H9 (cell line): ENCODE data around the gene HORMAD2. TPM values are rescaled to one million over a fixed set of nuclear protein-coding genes. Genes with fewer than 3 reads are reported as not detected.

Source experiments
- DNase-seq: peaks from one replicate; pipeline ENCODE4 v3.0.0-alpha.2; 2017
- H2AFZ ChIP-seq: one replicate; pipeline ENCODE4 v1.6.1; 2013; ENCODE audit warnings: mild to moderate bottlenecking, low read length, control low read depth, moderate library complexity
- H2AK5ac ChIP-seq: 2 replicates; pipeline ENCODE4 v1.6.1; 2013; ENCODE audit warnings: low read length, control low read depth, mixed read lengths; ENCODE audit not compliant: insufficient read length
- H2BK120ac ChIP-seq: one replicate; pipeline ENCODE4 v1.6.1; 2013; ENCODE audit warnings: low read depth, mild to moderate bottlenecking, low read length, control low read depth, inconsistent platforms; ENCODE audit not compliant: poor library complexity, severe bottlenecking
- H2BK12ac ChIP-seq: 2 replicates; pipeline ENCODE4 v1.6.1; 2013; ENCODE audit warnings: low read length, control low read depth, mixed read lengths, low read depth; ENCODE audit not compliant: insufficient read length
- H2BK15ac ChIP-seq: 2 replicates; pipeline ENCODE4 v1.6.1; 2013; ENCODE audit warnings: low read depth, low read length, control low read depth
- H2BK20ac ChIP-seq: one replicate; pipeline ENCODE4 v1.6.1; 2013; ENCODE audit warnings: low read depth, mild to moderate bottlenecking, low read length, control low read depth, inconsistent platforms; ENCODE audit not compliant: poor library complexity, severe bottlenecking
- H2BK5ac ChIP-seq: 2 replicates; pipeline ENCODE4 v1.6.1; 2013; ENCODE audit warnings: low read length, control low read depth, mixed read lengths; ENCODE audit not compliant: insufficient read length
- H3K14ac ChIP-seq: 2 replicates; pipeline ENCODE4 v1.6.1; 2013; ENCODE audit warnings: low read length, control low read depth; ENCODE audit not compliant: insufficient read depth
- H3K18ac ChIP-seq: 2 replicates; pipeline ENCODE4 v1.6.1; 2013; ENCODE audit warnings: low read depth, mild to moderate bottlenecking, mixed read lengths, low read length, control low read depth; ENCODE audit not compliant: insufficient read length
- H3K23ac ChIP-seq: 2 replicates; pipeline ENCODE4 v1.6.1; 2013; ENCODE audit warnings: low read length, control low read depth, mixed read lengths, low read depth; ENCODE audit not compliant: insufficient read length
- H3K23me2 ChIP-seq: 2 replicates; pipeline ENCODE4 v1.6.1; 2013; ENCODE audit warnings: low read depth, mild to moderate bottlenecking, mixed read lengths, low read length, control low read depth; ENCODE audit not compliant: insufficient read length, poor library complexity, severe bottlenecking
- H3K27ac ChIP-seq: 2 replicates; pipeline ENCODE4 v1.5.1; 2013; ENCODE audit warnings: low read length, control low read depth, mixed read lengths, low read depth; ENCODE audit not compliant: insufficient read length
- H3K27me3 ChIP-seq: 2 replicates; pipeline ENCODE4 v1.6.1; 2013; ENCODE audit warnings: low read length, control low read depth, inconsistent platforms; ENCODE audit not compliant: insufficient read depth
- H3K4ac ChIP-seq: 2 replicates; pipeline ENCODE4 v1.6.1; 2013; ENCODE audit warnings: low read depth, mild to moderate bottlenecking, control low read depth, inconsistent platforms, low read length, moderate library complexity
- H3K4me1 ChIP-seq: 2 replicates; pipeline ENCODE4 v1.6.1; 2013; ENCODE audit warnings: low read length, control low read depth, inconsistent platforms; ENCODE audit not compliant: insufficient read depth
- H3K4me2 ChIP-seq: 2 replicates; pipeline ENCODE4 v1.6.1; 2013; ENCODE audit warnings: low read length, control low read depth, mixed read lengths; ENCODE audit not compliant: insufficient read length, insufficient read depth
- H3K56ac ChIP-seq: 2 replicates; pipeline ENCODE4 v1.6.1; 2013; ENCODE audit warnings: low read depth, mild to moderate bottlenecking, mixed read lengths, low read length, control low read depth; ENCODE audit not compliant: insufficient read length
- H3K79me1 ChIP-seq: 2 replicates; pipeline ENCODE4 v1.6.1; 2013; ENCODE audit warnings: low read depth, mild to moderate bottlenecking, moderate library complexity, low read length, control low read depth, inconsistent platforms; ENCODE audit not compliant: insufficient read depth, poor library complexity, severe bottlenecking
- H3K79me2 ChIP-seq: 2 replicates; pipeline ENCODE4 v1.6.1; 2013; ENCODE audit warnings: low read length, control low read depth, inconsistent platforms; ENCODE audit not compliant: insufficient read depth
- H3K9ac ChIP-seq: 2 replicates; pipeline ENCODE4 v1.6.1; 2013; ENCODE audit warnings: low read length, control low read depth, mixed read lengths; ENCODE audit not compliant: insufficient read length; ENCODE audit errors: extremely low read depth
- H3K9me3 ChIP-seq: one replicate; pipeline ENCODE4 v1.6.1; 2013; ENCODE audit warnings: low read depth, low read length, inconsistent platforms; ENCODE audit not compliant: control insufficient read depth
- H3T11ph ChIP-seq: one replicate; pipeline ENCODE4 v1.6.1; 2013; ENCODE audit warnings: mild to moderate bottlenecking, low read length, control low read depth, inconsistent platforms
- H4K20me1 ChIP-seq: one replicate; pipeline ENCODE4 v1.6.1; 2013; ENCODE audit not compliant: control insufficient read depth, insufficient read length, insufficient read depth
- H4K5ac ChIP-seq: 2 replicates; pipeline ENCODE4 v1.6.1; 2013; ENCODE audit warnings: low read depth, mild to moderate bottlenecking, mixed read lengths, low read length, control low read depth; ENCODE audit not compliant: insufficient read length
- H4K8ac ChIP-seq: replicated peaks from 2 replicates; pipeline ENCODE4 v1.6.1; 2013; ENCODE audit warnings: low read length, control low read depth, mixed read lengths, low read depth; ENCODE audit not compliant: insufficient read length
- H4K91ac ChIP-seq: 2 replicates; pipeline ENCODE4 v1.6.1; 2013; ENCODE audit warnings: low read depth, mild to moderate bottlenecking, moderate library complexity, mixed read lengths, low read length, control low read depth; ENCODE audit not compliant: insufficient read length
- H3K27ac Mint-ChIP-seq, 3 experiments: 2 replicates in 2 of 3; 3 replicates in 1 of 3; pipeline ENCODE4 v1.8.0; 2020 to 2021; ENCODE audit warnings: mixed read lengths in 3 of 3, mild to moderate bottlenecking in 1 of 3, moderate library complexity in 1 of 3
- H3K27me3 Mint-ChIP-seq: 2 replicates; pipeline ENCODE4 v1.8.0; 2021; ENCODE audit warnings: low read depth, mild to moderate bottlenecking, moderate library complexity, mixed read lengths
- H3K36me3 Mint-ChIP-seq, 3 experiments: 2 replicates in 2 of 3; 3 replicates in 1 of 3; pipeline ENCODE4 v1.8.0; 2020 to 2021; ENCODE audit warnings: low read depth in 3 of 3, mixed read lengths in 3 of 3; ENCODE audit not compliant: insufficient read depth in 1 of 3
- H3K4me1 Mint-ChIP-seq, 2 experiments: 2 replicates each; pipeline ENCODE4 v1.8.0; 2020; ENCODE audit warnings: mixed read lengths in 2 of 2
- H3K4me3 Mint-ChIP-seq, 2 experiments: 2 replicates in 1 of 2; 3 replicates in 1 of 2; pipeline ENCODE4 v1.8.0; 2020 to 2021; ENCODE audit warnings: mild to moderate bottlenecking in 2 of 2, mixed read lengths in 2 of 2, moderate library complexity in 1 of 2
- H3K9me3 Mint-ChIP-seq, 2 experiments: 2 replicates in 1 of 2; 3 replicates in 1 of 2; pipeline ENCODE4 v1.8.0; 2020; ENCODE audit warnings: mild to moderate bottlenecking in 2 of 2, mixed read lengths in 2 of 2, moderate library complexity in 1 of 2
- CTCF ChIP-seq: fragments of 200-600 bp; sonication (generic); conservative IDR thresholded peaks from 3 replicates; pipeline ENCODE4 v1.8.0; 2021; ENCODE audit warnings: antibody characterized with exemption, mild to moderate bottlenecking
- WGBS: extraction: QIAGEN DNeasy Blood & Tissue Kit; methylation state at CpG from one replicate; pipeline ENCODE4 v1.1.7; 2013; ENCODE audit warnings: missing lambda C conversion rate, low lambda C conversion rate, mixed read lengths; ENCODE audit not compliant: insufficient read length; ENCODE audit errors: extremely low coverage; 5-methylcytosine and 5-hydroxymethylcytosine counted together
- total RNA-seq: library from RNA; stranded (reverse); gene quantifications from 2 replicates; pipeline ENCODE4 v1.2.1, GENCODE V29; 2021

HORMAD2 gene
- total RNA-seq, 1 experiment from 2014 or later: not detected

- no peak for DNase-seq
- Histone ChIP-seq H3K79me1 (no peaks in the 10 kb centered on the region), H2BK5ac (no peak overlapping the region), H3K23ac (no peak overlapping the region), H3K79me2 (no peaks in the 10 kb centered on the region), H3K4me2 (no peak overlapping the region), H2BK15ac (no peak overlapping the region), H3K9ac (no peak overlapping the region), H3K23me2 (no peaks in the 10 kb centered on the region), H3K27me3 (no peaks in the 10 kb centered on the region), H3K14ac (no peak overlapping the region), H3K56ac (no peak overlapping the region), H3T11ph (no peak overlapping the region), H2BK12ac (no peak overlapping the region), H2AFZ (no peak overlapping the region), H4K20me1 (no peaks in the 10 kb centered on the region), H2BK120ac (no peak overlapping the region), H3K9me3 (no peaks in the 10 kb centered on the region), H3K4me1 (no peaks in the 10 kb centered on the region), H3K27ac (no peak overlapping the region), H3K4ac (no peak overlapping the region), H2AK5ac (no peak overlapping the region), H4K8ac (no peak overlapping the region), H4K91ac (no peak overlapping the region), H4K5ac (no peak overlapping the region), H3K18ac (no peak overlapping the region), H2BK20ac (no peak overlapping the region)
- no peaks in the 10 kb centered on the region; a peak in 2 of 5 replicates for H3K9me3 Mint-ChIP-seq
- H3K4me1 Mint-ChIP-seq: peaks cover 12 to 13% of the 10 kb centered on the region in 2 experiments
- H3K27me3 Mint-ChIP-seq: peaks cover 8% of the 10 kb centered on the region
- no peak overlapping the region for H3K27ac Mint-ChIP-seq
- H3K36me3 Mint-ChIP-seq: no peaks in the 10 kb centered on the region
- TF ChIP-seq CTCF: no peak
- no peak overlapping the region for H3K4me3 Mint-ChIP-seq
- WGBS: no CpG with 5 or more reads among the region's 3 CpGs
These were observed 5.3 kb upstream of the HORMAD2 start for GRCh38 chr22:30074994-30075393.
